LHCN-M2 (cell line): ENCODE results near the gene HLTF. TPM values are rescaled to one million over a fixed set of nuclear protein-coding genes. Genes with fewer than 3 reads are reported as not detected.
A peak's percentile ranks its signal among the peaks of the same experiment; 100 is the strongest.

Experiments used
- DNase-seq: peaks from one replicate; pipeline ENCODE4 v3.0.0-alpha.2; 2012; ENCODE audit warnings: low read depth
- total RNA-seq: library from RNA; depleted of rRNA; stranded (reverse); fragments of >200 nt; gene quantifications from 2 replicates; pipeline ENCODE4 v1.2.3, GENCODE V29; 2014

Gene HLTF
- total RNA-seq, 1 experiment from 2014 or later, result 56.7 TPM

DNA sequence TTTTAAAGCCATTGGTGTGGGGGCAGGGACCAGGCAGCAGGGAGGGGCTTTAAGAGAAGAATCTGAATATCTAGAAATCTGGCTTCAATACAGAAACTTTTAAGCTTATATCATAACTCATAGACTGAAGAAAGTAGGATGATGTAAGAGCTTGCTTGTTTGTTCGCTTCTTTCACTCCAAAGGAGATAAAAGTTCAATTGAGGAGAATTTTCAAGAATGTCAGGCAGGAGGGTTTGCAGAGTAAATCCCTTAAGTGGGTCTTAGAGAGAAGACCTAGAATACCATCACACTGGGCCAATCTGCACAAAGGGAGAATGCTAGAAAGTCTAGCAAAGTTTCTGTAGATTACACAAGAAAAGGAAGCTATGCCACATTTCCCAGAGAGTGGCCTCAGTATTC, 4.1 kb upstream of the HLTF start:
- no peak for DNase-seq

DNA sequence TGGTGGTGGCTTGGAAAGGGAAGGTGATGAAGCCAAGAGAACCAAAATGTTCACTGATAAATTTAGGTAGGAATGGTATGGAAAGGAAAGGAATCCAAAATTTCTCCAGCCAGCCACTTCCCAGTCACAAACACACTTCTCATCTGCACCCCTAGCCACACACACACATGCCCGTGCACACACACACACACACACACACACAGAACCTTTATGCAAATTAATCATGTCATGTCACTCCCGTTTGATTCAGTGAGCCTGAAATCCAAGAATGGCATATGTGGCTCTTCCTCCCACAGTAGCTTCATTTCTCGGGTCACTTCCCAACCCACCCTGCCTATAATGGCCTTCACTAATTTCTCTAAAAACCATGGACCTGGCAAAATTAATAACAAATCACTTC, 3.1 kb upstream of the HLTF start:
- DNase-seq, result no peak

DNA sequence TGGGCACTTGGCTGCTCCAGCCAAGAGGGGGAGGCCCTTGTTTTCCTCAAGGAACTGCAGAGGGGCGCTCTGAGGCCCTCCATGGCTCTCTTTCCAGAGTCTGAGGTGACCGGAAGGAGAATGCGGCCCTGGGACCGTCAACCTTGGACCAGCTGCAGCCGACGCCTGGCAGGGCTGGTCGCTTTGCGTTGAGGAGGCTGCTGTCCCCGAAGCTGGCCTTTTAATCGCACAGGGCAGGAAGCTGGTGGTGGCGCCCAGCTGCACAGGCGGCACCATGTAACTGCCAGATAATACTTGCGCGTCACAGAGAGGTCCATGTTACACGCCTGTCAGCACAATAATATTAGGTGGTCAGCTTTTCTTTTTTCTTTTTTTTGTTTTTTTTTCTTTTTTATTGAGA, 875 bp upstream of the HLTF start:
- no peak for DNase-seq

DNA sequence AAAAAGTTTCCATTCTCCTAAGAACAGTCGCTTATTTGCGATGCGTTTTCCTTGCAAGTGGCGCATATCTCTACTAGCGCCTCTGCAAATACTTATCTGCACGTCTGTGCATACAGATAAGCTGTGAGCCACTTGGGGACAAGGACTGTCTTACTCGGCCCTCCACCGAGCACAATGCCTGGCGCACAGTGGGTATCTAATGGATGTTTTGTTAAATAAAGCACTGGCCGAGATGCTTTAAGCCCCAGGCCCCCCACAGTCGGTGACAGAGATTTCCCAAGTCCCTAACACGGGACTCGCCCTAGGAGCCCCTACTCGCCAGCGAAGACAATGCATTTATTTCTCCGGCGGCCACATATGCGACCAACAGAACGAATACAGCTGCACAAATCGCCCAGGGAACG, 503 bp downstream of the HLTF start:
- DNase-seq, result peak; percentile 41

DNA sequence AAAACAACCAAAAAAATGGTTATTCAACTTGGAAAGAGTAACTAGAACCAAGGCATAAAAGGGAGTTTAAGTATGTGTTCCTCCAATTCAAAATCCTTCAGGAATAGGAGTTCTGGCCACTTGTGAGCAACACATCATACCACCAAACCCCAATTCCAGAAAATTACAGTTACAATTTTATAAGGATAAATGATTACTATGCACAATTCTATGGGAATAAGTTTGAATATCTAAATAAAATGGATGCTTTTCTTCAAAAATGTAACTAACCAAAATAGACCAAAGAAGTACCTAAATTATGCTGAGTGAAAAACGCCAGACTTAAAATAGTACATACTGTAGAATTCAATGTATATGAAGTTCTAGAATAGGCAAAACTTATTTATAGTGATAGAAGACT, 4.6 kb downstream of the HLTF start:
- DNase-seq, result no peak

DNA sequence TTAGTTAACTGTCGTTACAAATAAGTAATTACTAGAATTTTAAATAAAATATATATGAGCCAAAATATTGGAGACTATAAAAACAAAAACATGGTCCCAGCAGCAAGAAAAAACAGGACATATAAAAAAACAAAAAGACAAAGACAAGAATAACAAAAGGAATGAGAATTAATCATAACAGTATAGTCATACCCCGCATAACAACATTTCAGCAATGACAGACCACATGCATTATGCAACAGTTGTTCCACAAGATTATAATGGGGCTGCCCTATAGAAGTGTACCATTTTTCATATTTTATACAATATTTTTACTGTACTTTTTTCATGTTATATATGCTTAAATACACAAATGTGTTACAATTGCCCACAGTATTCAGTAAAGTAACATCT, 5.6 kb downstream of the HLTF start:
- peak; percentile 73 for DNase-seq

DNA sequence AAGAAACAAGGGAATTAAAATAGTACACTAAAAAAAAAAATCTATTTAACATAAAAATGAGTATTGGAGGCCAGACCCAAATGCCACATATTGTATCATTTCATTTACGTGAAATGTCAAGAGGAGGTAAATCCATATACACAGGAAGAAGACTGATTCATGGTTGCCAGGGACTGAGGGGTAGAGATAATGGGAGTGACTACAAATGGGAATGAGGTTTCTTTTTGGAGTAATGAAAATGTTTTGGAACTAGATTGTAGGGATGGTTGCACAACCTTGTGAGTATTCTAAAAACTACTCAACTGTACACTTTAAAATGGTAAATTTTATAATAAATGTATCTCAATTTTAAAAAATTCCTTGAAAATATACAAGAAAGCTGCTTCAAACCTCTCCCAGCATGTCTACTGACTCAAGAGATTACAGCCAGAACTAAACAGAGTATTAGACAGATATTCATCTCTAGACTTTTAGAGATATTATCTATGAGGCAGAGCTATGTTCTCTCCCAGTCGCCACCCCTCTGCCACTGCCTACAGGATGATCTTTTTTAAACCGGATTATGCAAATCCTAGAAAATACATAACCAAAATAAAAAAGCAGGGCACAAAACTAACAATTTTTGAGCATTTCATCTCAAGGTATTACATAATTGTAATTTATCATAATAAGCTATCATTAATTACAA, 6.2 kb downstream of the HLTF start:
- peak; percentile 20 for DNase-seq

DNA sequence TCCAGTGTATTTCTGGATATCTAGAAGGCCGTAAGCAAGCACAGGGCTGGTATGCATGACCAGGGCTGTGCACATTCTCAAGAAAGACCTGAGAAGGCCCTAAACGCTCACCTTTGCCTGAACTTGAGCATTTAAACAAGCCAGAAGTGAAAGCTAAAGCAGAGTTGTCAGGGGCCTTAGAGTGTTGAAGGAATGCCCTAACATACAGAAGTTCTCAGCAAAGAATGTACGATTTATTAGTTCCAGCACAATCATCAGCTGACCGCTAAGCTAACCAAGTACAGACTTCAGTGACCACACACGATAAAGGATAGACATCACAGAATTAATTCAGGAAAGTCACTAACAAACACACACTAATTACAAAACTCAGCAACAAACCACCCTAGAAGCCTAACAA, 8.7 kb downstream of the HLTF start:
- DNase-seq, result no peak

DNA sequence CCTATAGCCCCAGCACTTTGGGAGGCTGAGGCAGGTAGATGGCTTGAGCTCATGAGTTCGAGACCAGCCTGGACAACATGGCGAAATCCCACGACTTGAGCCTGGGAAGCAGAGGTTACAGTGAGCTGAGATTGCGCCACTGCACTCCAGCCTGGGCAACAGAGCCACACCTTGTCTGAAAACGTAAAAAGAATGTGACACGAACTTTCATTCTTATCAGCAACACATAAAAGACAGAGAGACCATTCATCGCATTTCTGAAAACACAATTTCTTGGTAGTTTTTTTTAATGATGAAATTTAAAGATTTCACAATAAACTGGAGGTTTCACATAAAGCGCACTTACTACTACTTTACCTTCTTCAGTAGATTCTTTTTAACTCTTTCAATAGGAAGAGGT, 18.4 kb downstream of the HLTF start:
- no peak for DNase-seq

DNA sequence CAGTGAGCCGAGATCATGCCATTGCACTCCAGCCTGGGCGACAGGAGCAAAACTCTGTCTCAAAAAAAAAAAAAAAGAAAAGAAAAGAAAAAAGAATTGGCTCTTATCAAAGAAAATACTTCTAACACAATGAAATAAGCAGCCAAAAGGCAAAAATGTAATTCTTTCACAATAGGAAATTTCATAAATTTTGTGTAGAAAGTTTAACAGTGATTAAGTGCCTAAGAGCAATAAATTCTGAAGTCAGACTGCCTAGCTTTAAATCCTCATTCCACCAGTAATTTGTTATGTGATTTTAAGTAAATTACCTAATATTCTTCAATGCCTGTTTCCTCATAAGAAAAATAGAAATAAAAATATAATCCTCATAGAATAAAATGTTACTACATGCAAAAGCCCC, 24.6 kb downstream of the HLTF start:
- DNase-seq, result no peak

DNA sequence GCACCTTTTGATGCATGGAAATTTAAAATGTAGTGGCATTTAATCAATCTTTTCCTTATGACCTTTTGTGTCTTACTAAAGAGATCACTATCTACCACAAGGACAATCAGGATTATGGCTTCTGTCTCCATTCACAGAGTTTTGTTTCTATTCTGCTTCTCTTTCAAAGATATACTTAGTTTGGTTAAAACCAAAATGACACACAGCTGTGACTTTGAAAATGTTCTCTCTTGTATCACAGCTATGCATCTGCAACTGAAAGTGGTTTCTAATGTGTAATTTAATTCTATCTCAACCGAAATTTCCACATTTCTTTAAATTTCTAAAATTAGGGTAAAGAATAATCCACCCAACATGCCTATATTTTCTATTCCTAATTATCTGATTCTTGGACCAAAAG, 27.7 kb downstream of the HLTF start:
- no peak for DNase-seq

DNA sequence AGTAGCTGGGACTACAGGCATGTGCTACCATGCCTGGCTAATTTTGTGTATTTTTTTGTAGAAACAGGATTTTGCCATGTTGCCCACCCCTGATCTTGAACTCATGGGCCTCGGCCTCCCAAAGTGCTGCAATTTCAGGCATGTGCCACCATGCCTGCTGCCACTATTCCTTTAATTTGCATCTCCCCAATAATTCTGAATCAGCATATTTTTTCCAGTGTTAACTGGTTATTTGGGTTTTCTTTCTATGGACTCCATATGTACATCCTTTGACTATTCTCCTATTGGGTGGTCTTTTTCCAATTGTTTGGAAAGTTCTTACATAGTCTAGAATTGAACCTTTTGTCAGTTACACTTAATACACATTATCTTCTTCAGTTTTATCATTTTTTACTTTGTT, 28.1 kb downstream of the HLTF start:
- DNase-seq, result no peak

DNA sequence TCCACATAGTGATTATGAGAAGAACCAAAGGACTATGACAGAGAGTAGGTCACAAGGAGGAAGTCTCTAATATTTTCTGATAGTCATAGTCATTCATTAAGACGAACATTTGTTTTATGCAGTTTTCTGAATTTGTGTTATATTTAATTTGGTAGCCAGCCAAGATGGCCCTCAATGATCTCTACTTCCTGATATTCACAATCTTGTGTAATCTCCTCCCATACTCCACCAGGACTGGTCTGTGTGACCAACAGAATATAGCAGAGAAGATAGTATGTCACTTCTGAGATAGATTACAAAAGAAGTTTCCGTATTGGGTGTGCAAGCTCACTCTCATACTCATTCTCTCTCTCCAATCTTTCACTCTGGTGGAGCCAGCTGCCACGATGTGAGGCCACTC, 30.8 kb downstream of the HLTF start:
- no peak for DNase-seq

DNA sequence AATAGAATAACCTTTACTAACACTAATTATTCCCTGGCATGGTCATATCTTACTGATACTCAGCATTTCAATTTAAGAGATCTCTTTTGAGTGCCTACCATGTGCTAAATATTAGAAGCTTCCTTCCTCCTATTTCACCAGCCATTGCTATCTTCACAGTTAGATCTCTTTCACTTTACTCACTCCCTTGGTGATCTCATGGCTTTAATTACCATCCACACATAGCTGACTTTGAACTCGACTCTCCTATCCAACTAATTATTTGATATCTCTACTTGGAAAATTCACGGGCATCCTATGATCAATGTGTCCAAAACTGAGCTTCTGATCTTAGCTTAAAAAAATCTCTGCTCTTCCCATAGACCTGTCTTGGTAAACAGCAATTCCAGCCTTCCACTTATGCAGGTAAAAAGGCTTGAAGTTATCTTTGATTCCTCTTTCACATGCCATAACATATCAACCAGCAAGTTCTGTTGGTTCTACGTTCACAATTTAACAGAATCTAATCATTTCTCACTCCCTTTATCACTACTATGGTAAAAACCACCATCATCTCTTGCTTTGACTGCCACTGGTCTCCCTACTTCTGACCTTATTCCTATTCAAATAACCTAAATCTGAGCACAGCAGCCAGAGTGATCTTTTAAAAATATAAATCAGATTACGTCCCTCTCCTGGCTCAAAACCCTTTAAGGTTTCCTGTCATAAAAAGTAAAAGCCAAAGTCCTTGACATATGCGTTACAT, 41.8 kb downstream of the HLTF start:
- no peak for DNase-seq

DNA sequence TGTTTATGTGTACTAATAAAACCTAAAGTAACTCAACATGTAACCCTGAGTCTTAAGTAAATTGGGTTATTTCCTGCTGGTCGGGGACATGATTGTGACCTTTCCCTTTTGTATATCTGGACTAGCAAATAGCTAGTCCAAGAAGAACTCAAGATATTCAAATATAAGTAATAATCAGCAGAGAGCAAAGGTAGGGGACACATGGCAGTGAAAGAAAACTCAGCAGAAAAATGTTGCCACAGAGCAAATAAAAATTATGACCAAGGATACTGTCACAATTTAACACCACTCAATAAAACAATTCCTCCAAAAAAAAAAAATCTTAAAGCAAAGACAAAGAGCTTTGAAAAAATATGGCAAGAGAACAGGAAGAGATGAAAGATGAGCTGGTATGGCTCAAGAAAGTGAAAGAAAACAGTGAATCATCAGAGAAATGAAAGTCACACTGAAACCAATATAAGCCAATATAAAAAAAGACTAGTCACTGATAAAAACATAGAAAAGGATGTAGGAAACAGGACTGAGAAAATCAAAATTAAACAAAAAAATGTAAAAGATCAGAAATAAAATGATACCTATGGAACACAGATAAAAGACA, 43.4 kb downstream of the HLTF start:
- peak; percentile 75 for DNase-seq

DNA sequence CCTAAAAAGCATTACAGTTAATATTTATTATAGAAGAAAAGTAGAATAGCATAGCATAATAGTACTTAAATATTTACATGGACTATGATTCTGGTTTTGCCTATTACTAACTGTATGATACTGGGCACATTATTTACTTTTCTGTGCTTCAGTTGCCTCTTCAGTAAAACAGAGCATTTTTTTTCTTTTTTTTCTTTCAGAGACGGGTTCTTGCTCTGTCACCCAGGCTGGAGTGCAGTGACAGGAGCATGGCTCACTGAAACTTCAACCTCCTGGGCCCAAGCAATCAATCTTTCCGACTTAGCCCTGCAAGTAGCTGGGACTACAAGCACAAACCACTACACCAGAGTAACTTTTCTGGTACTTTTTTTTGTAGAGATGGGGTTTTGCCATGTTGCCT, 48.0 kb downstream of the HLTF start:
- no peak for DNase-seq

DNA sequence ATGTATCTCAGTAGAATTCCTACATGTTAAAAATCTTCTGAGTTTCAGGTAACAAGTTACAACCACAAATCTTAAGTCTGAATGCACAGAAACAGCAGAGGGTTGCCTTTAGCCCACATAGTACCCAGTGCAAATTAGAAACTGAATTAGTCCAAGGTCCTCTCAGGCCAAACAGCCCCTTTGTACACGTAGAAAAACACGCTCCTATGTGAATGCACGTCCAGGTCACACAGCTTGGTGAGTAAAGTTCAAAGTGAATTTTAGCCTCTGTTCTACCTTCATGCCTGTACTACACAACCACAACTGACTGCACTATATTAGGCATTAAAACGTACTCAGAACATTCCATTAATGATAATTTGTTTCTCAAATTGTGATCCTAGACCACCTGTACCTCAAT, 48.6 kb downstream of the HLTF start:
- no peak for DNase-seq

DNA sequence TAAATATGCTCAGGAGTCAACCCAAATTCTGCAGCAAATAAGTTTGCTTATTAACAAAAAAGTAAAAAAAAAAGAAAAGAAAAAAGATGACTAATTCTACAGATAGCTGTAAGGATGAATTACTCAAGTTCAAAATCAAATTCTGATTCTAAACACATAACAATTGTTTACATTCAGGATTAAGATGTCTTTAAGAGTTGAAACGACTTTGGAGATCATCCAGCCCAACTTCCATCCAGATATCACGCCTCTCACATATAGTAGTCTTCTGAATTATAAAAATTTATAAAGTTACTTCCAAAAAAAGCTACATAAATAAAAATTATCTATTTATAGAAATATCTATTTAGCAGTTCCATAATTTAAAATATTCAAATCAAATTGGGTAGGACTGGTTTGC, 55.2 kb downstream of the HLTF start:
- no peak for DNase-seq

DNA sequence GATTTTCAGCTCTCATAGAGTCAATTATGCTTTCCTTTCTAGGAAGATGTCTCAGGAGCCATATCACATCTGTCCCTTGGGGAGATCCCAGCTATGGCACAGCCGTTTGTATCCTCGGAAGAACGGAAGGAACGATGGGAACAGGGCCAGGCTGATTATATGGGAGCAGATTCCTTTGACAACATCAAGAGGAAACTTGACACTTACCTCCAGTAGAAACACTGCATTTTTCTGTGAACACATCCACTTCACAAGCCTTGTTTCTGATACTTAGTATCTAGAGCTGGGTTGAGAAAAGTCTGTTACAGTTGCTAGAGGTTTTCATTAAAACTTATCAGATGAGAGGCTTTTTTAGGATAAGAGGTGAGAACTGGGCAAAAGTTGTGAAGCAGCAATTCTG, 59.6 kb downstream of the HLTF start:
- peak; percentile 18 for DNase-seq

DNA sequence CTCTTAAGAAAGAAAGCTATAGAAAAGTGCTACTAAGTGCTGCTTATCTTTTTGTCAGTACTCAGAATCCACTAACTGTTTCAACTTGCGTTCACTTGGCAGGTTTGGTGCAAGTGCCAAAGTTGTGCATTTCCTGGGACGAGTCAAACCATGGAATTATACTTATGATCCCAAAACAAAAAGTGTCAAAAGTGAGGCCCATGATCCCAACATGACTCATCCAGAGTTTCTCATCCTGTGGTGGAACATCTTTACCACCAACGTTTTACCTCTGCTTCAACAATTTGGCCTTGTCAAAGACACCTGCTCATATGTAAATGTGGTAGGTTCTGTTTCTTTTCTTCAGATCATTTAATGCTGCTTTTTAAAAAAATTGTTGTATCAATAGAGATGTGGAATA, 62.4 kb downstream of the HLTF start:
- DNase-seq, result peak; percentile 72

DNA sequence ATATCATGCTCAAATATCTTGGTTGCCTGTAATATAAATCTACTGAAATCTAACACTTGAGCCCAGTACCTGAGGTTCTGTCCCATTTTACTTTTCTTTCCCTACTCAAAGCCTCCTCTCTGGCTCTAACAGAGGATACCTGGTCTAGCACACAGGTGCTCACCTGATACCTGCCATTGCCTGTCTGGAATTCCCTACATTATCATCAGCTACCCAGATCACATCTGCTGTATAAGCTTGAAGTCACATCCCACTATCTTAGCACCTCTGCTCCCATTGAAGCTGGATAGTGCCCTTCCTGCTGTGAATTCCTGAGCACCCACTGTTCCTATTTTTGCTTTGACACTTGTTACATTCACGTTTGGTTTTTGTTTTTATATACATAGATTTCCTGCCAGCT, 64.5 kb downstream of the HLTF start:
- no peak for DNase-seq

DNA sequence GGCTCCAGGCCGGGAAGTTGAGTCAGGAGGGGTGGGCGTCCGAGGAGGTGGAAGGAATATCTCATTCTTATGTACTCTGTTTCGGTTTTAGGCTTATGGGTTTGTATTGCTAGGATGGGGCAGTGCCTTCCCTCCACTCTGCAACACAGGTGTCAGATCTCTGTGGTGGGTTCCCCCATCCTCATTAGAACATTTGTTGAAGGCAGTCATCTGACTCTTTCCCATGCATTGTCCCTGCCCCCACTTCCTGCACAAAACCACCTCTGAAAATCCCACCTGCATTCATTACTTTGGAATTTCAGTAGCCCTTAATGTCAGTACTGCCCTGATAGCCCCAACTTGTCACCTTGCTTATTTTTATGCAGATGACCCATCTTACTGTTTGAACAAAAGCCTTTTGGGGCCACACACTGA, 65.5 kb downstream of the HLTF start:
- DNase-seq, result no peak

DNA sequence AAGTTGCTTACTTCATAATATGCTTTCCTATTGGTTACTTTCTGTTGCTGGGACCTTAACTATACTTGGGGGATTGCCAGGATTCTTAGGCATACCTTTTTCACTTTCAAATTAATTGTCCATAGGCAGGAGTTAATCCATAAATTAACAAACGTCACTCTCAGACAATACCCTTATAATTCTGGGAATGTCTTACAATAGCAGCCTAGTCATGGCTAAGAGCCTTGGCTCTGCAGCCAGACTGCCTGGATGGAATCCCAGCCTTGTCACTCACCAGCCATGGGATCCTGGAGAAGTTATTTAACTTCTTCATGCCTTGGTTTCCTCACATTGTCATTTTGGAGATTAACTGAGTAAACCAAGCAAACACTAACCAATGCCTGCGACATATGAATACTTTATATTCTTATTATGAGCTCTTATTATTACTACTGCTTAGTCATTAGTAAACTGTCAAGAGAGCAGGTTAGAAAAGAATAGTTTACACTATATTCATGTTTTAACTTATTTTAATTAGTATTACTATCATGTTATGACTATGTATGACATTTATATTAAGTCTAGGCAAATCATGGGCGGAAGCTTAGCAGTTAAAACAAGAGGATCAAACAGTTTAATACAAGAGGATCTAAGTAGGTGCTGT, 66.0 kb downstream of the HLTF start:
- no peak for DNase-seq
